NCI-H226 (cell line): ENCODE data around the gene FBXO28.
A peak's percentile ranks its signal among the peaks of the same experiment; 100 is the strongest.

ENCODE experiments used
- DNase-seq: peaks from one replicate; pipeline ENCODE4 v3.0.0-alpha.2; 2015

FBXO28 gene

GRCh38 chr1:224160171-224160682 is 46.3 kb downstream of the FBXO28 start:
- DNase-seq: no peak

- DNase-seq: no peak
Observed at GRCh38 chr1:224162768-224163167, 48.9 kb downstream of the FBXO28 start.

GRCh38 chr1:224163311-224163710 is 49.4 kb downstream of the FBXO28 start:
- no peak for DNase-seq

GRCh38 chr1:224168859-224169380 is 55.0 kb downstream of the FBXO28 start:
- no peak for DNase-seq

- DNase-seq: no peak
Observed at GRCh38 chr1:224169718-224170270, 55.9 kb downstream of the FBXO28 start.

- DNase-seq: no peak
Observed at GRCh38 chr1:224170343-224170742, 56.4 kb downstream of the FBXO28 start.

- no peak for DNase-seq
Observed at GRCh38 chr1:224170748-224171478, 57.0 kb downstream of the FBXO28 start.

GRCh38 chr1:224172229-224172628 is 58.3 kb downstream of the FBXO28 start:
- DNase-seq: no peak

- no peak for DNase-seq
Observed at GRCh38 chr1:224173523-224173922, 59.6 kb downstream of the FBXO28 start.

- DNase-seq: no peak
Observed at GRCh38 chr1:224175617-224176016, 61.7 kb downstream of the FBXO28 start.

GRCh38 chr1:224177356-224177999 is 63.6 kb downstream of the FBXO28 start:
- no peak for DNase-seq

GRCh38 chr1:224178894-224179293 is 65.0 kb downstream of the FBXO28 start:
- no peak for DNase-seq

GRCh38 chr1:224180783-224181452 is 67.0 kb downstream of the FBXO28 start:
- DNase-seq: no peak

- DNase-seq: no peak
Observed at GRCh38 chr1:224181453-224181810, 67.5 kb downstream of the FBXO28 start.

GRCh38 chr1:224182057-224182865 is 68.3 kb downstream of the FBXO28 start:
- DNase-seq: no peak

- DNase-seq: peak; percentile 36
Observed at GRCh38 chr1:224182866-224183590, 69.1 kb downstream of the FBXO28 start, which contains the start of gene DEGS1. Gene DEGS1, plus strand, starts transcription at chr1:224183240. Its CDS starts 97 bp downstream, at chr1:224183337.

- DNase-seq: no peak
Observed at GRCh38 chr1:224183591-224184312, 69.8 kb downstream of the FBXO28 start.

GRCh38 chr1:224185208-224185607 is 71.3 kb downstream of the FBXO28 start:
- no peak for DNase-seq

GRCh38 chr1:224188286-224188685 is 74.4 kb downstream of the FBXO28 start:
- no peak for DNase-seq

GRCh38 chr1:224189561-224189960 is 75.7 kb downstream of the FBXO28 start:
- no peak for DNase-seq
